IMR-90 (cell line): ENCODE measurements around the gene ZSCAN31. TPM values are rescaled to one million over a fixed set of nuclear protein-coding genes. Genes with fewer than 3 reads are reported as not detected.

Source experiments
- ATAC-seq: fragments of 200-7000 bp; cut with Tn5 transposase; 2 replicates; pipeline ENCODE4 v1.9.1; 2020; ENCODE audit warnings: low read depth, mild to moderate bottlenecking, moderate library complexity
- BruUV-seq: library from RNA; stranded (reverse); fragments of 400-500 nt; replicated peaks from 2 replicates; lab custom pipeline; 2021; lab: Mats Ljungman, UMichigan
- CTCF ChIA-PET: fragments of 300-600 bp; formaldehyde crosslinking; extraction: SDS; loops from one replicate; lab custom pipeline; 2021; ENCODE audit warnings: antibody characterized with exemption; lab: Yijun Ruan, JAX
- POLR2A ChIA-PET: fragments of 300-600 bp; sonication (Branson Sonifier 250); formaldehyde crosslinking; loops from one replicate; lab custom pipeline; 2022; ENCODE audit warnings: antibody characterized with exemption; ENCODE audit not compliant: unreplicated experiment; lab: Charles Lee
- DNase-seq: peaks from one replicate; pipeline ENCODE4 v3.0.0; 2013
- H2AFZ ChIP-seq: replicated peaks from 2 replicates; pipeline ENCODE3; 2013; ENCODE audit warnings: low read length, mild to moderate bottlenecking; ENCODE audit not compliant: poor library complexity
- H2AK5ac ChIP-seq: 2 replicates; pipeline ENCODE4 v1.6.1; 2013; ENCODE audit warnings: low read depth, low read length, inconsistent platforms
- H2AK9ac ChIP-seq: replicated peaks from 2 replicates; pipeline ENCODE3; 2013; ENCODE audit warnings: mild to moderate bottlenecking, low read depth, low read length, moderate library complexity; ENCODE audit not compliant: poor library complexity
- H2BK120ac ChIP-seq: 2 replicates; pipeline ENCODE4 v1.6.1; 2013; ENCODE audit warnings: low read depth, low read length, inconsistent platforms
- H2BK15ac ChIP-seq: 3 replicates; pipeline ENCODE4 v1.6.1; 2013; ENCODE audit warnings: low read depth, low read length, inconsistent platforms
- H2BK20ac ChIP-seq: 2 replicates; pipeline ENCODE4 v1.6.1; 2013; ENCODE audit warnings: low read depth, mild to moderate bottlenecking, inconsistent platforms, low read length, moderate library complexity
- H2BK5ac ChIP-seq: 2 replicates; pipeline ENCODE4 v1.6.1; 2013; ENCODE audit warnings: mild to moderate bottlenecking, low read depth, low read length, inconsistent platforms; ENCODE audit not compliant: poor library complexity, severe bottlenecking
- H3K14ac ChIP-seq: replicated peaks from 2 replicates; pipeline ENCODE4 v1.6.1; 2013; ENCODE audit warnings: low read depth, low read length, inconsistent platforms
- H3K18ac ChIP-seq: 2 replicates; pipeline ENCODE4 v1.6.1; 2013; ENCODE audit warnings: low read depth, low read length, control low read depth
- H3K23ac ChIP-seq: 2 replicates; pipeline ENCODE4 v1.6.1; 2013; ENCODE audit warnings: low read depth, low read length, inconsistent platforms
- H3K27ac ChIP-seq: 2 replicates; pipeline ENCODE4 v1.5.1; 2013; ENCODE audit warnings: mild to moderate bottlenecking, control low read depth, low read length; ENCODE audit not compliant: insufficient read depth
- H3K27me3 ChIP-seq: 2 replicates; pipeline ENCODE4 v1.6.1; 2013; ENCODE audit warnings: low read length; ENCODE audit not compliant: control insufficient read depth, insufficient read depth
- H3K36me3 ChIP-seq: 2 replicates; pipeline ENCODE4 v1.6.1; 2013; ENCODE audit warnings: low read length, mixed read lengths; ENCODE audit not compliant: control insufficient read depth, insufficient read depth
- H3K4ac ChIP-seq: 2 replicates; pipeline ENCODE4 v1.6.1; 2013; ENCODE audit warnings: low read depth, low read length, inconsistent platforms
- H3K4me1 ChIP-seq: 2 replicates; pipeline ENCODE4 v1.6.1; 2013; ENCODE audit warnings: low read length, mixed read lengths; ENCODE audit not compliant: control insufficient read depth, insufficient read depth
- H3K4me2 ChIP-seq: 2 replicates; pipeline ENCODE4 v1.6.1; 2013; ENCODE audit warnings: low read depth, mild to moderate bottlenecking, control low read depth, low read length, moderate library complexity
- H3K4me3 ChIP-seq: 2 replicates; pipeline ENCODE4 v1.5.1; 2013; ENCODE audit warnings: low read depth, mild to moderate bottlenecking, control low read depth, low read length, moderate library complexity; ENCODE audit not compliant: insufficient read depth
- H3K56ac ChIP-seq: 2 replicates; pipeline ENCODE4 v1.6.1; 2013; ENCODE audit warnings: low read length, inconsistent platforms; ENCODE audit not compliant: insufficient read depth; ENCODE audit errors: extremely low read depth
- H3K79me1 ChIP-seq, 2 experiments: 2 replicates each; pipeline ENCODE4 v1.6.1; 2013; ENCODE audit warnings: low read length in 2 of 2, inconsistent platforms in 1 of 2, low read depth in 1 of 2
- H3K9ac ChIP-seq: 2 replicates; pipeline ENCODE4 v1.6.1; 2013; ENCODE audit warnings: low read depth, low read length, control low read depth
- H3K9me1 ChIP-seq: 2 replicates; pipeline ENCODE4 v1.6.1; 2013; ENCODE audit warnings: low read length, inconsistent platforms; ENCODE audit not compliant: insufficient read depth
- H3K9me3 ChIP-seq: 2 replicates; pipeline ENCODE4 v1.6.1; 2013; ENCODE audit warnings: low read length; ENCODE audit not compliant: control insufficient read depth, insufficient read depth
- H4K20me1 ChIP-seq: 2 replicates; pipeline ENCODE4 v1.6.1; 2013; ENCODE audit warnings: low read length, inconsistent platforms; ENCODE audit not compliant: insufficient read depth
- H4K5ac ChIP-seq: 2 replicates; pipeline ENCODE4 v1.6.1; 2013; ENCODE audit warnings: mild to moderate bottlenecking, low read depth, low read length, control low read depth
- H4K8ac ChIP-seq, 2 experiments: 2 replicates each; pipeline ENCODE4 v1.6.1; 2013; ENCODE audit warnings: low read depth in 2 of 2, low read length in 2 of 2, control low read depth in 1 of 2, inconsistent platforms in 1 of 2
- H4K91ac ChIP-seq: 2 replicates; pipeline ENCODE4 v1.6.1; 2013; ENCODE audit warnings: low read depth, low read length, inconsistent platforms; ENCODE audit not compliant: insufficient read depth
- BHLHE40 ChIP-seq: fragments of 150-350 bp; IDR thresholded peaks from 2 replicates; pipeline ENCODE4 v1.6.1; 2016; ENCODE audit warnings: mild to moderate bottlenecking, low read depth, low read length
- CEBPB ChIP-seq: IDR thresholded peaks from 2 replicates; pipeline ENCODE4 v1.6.1; 2012; ENCODE audit warnings: low read depth, low read length, improper control_type of control experiment
- CHD1 ChIP-seq: IDR thresholded peaks from 2 replicates; pipeline ENCODE4 v1.6.1; 2012; ENCODE audit warnings: low read depth, low read length, improper control_type of control experiment
- CTCF ChIP-seq: conservative IDR thresholded peaks from 2 replicates; pipeline ENCODE4 v1.5.1; 2012; ENCODE audit warnings: mild to moderate bottlenecking, low read depth, low read length, improper control_type of control experiment
- FOS ChIP-seq: fragments of 150-350 bp; IDR thresholded peaks from 2 replicates; pipeline ENCODE4 v1.6.1; 2016; ENCODE audit warnings: low read depth, low read length
- MAFK ChIP-seq: IDR thresholded peaks from 2 replicates; pipeline ENCODE4 v1.6.1; 2012; ENCODE audit warnings: low read depth, low read length, improper control_type of control experiment
- MAZ ChIP-seq: IDR thresholded peaks from 2 replicates; pipeline ENCODE4 v1.6.1; 2012; ENCODE audit warnings: low read depth, mild to moderate bottlenecking, low read length, improper control_type of control experiment, moderate library complexity, borderline replicate concordance
- NFE2L2 ChIP-seq: fragments of 150-350 bp; IDR thresholded peaks from 2 replicates; pipeline ENCODE4 v1.6.1; 2016; ENCODE audit warnings: low read depth, mild to moderate bottlenecking, low read length
- POLR2A ChIP-seq: IDR thresholded peaks from 2 replicates; pipeline ENCODE4 v1.6.1; 2012; ENCODE audit warnings: mild to moderate bottlenecking, low read depth, low read length
- RCOR1 ChIP-seq: IDR thresholded peaks from 2 replicates; pipeline ENCODE4 v1.6.1; 2012; ENCODE audit warnings: mild to moderate bottlenecking, low read length, improper control_type of control experiment; ENCODE audit not compliant: insufficient replicate concordance
- RFX5 ChIP-seq: IDR thresholded peaks from 2 replicates; pipeline ENCODE4 v1.8.0; 2012; ENCODE audit warnings: low read depth, mild to moderate bottlenecking, low read length, moderate library complexity
- SMC3 ChIP-seq: fragments of 150-350 bp; IDR thresholded peaks from 2 replicates; pipeline ENCODE4 v1.6.1; 2016; ENCODE audit warnings: low read depth, mild to moderate bottlenecking, antibody characterized with exemption, low read length, moderate library complexity
- USF2 ChIP-seq: fragments of 150-350 bp; IDR thresholded peaks from 2 replicates; pipeline ENCODE4 v1.6.1; 2017; ENCODE audit warnings: mild to moderate bottlenecking, antibody characterized with exemption, low read length, low read depth
- dilution Hi-C: fragments of 300-500 bp; cut with HindIII; formaldehyde crosslinking; loops from one replicate; pipeline ENCODE4 v1.14.3; 2018; ENCODE audit warnings: low sequenced_read_pairs; ENCODE audit not compliant: unreplicated experiment
- in situ Hi-C: fragments of 300-500 bp; cut with MboI; formaldehyde crosslinking; loops from 3 replicates; pipeline ENCODE4 v1.14.3; 2019; ENCODE audit warnings: low sequenced_read_pairs, inconsistent platforms, mixed read lengths
- intact Hi-C: fragments of 100-400 bp; cut with micrococcal nuclease; formaldehyde crosslinking; loops from 2 replicates; pipeline ENCODE4 v1.10.0; 2022
- polyA plus RNA-seq, 3 experiments: library from polyadenylated mRNA; depleted of rRNA; stranded (reverse); fragments of >200 nt; gene quantifications; 2 replicates each; pipeline ENCODE4 v1.2.3, GENCODE V29; 2012; ENCODE audit warnings: low replicate concordance in 1 of 3
- total RNA-seq: library from RNA; depleted of rRNA; stranded (reverse); fragments of >200 nt; gene quantifications from 2 replicates; pipeline ENCODE4 v1.2.3, GENCODE V29; 2012
- TF ChIP-seq, protein P1 (sequence below): fragments of 150-350 bp; IDR thresholded peaks from 2 replicates; pipeline ENCODE4 v1.6.1; 2016; ENCODE audit warnings: low read depth, mild to moderate bottlenecking, low read length, moderate library complexity, borderline replicate concordance

ZSCAN31 gene
- total and polyA plus RNA-seq, 2 of the 4 experiments (the other 2 are of a cell fraction) = 1.4 to 4.7 TPM

DNA sequence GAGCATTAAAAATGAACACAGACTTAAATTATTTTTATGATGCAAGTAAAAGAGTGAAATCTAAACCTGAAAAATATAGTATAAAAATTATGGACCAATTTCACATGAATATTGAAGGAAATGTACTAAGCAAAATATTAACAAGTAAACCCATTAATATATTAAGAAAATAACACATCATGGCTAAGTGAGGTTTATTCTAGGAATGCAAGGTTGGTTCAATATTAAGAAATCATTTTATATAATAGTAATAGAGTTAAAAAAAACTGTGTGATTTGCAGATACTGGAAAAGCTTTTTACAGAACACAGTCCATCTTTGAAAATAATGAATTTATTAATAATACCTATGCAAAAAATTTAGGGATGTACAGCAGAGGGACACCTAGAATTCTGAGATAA, 42.7 kb upstream of the ZSCAN31 start:
- no peak overlapping the region for H2BK15ac ChIP-seq
- H3K18ac ChIP-seq = no peak overlapping the region
- BruUV-seq = no TSS peak
- no peak overlapping the region for H2AK9ac ChIP-seq
- no peak overlapping the region for H3K56ac ChIP-seq
- TF ChIP-seq NFE2L2 (no peak), SMC3 (no peak), MAFK (no peak), USF2 (no peak), CHD1 (no peak), FOS (no peak), RCOR1 (no peak), RFX5 (no peak), MAZ (no peak), CEBPB (no peak), POLR2A (no peak), BHLHE40 (no peak), CTCF (no peak)
- TF ChIP-seq, protein P1, sequence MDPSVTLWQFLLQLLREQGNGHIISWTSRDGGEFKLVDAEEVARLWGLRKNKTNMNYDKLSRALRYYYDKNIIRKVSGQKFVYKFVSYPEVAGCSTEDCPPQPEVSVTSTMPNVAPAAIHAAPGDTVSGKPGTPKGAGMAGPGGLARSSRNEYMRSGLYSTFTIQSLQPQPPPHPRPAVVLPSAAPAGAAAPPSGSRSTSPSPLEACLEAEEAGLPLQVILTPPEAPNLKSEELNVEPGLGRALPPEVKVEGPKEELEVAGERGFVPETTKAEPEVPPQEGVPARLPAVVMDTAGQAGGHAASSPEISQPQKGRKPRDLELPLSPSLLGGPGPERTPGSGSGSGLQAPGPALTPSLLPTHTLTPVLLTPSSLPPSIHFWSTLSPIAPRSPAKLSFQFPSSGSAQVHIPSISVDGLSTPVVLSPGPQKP = no peak
- no peaks in the 10 kb centered on the region for H3K4me1 ChIP-seq
- H3K9me1 ChIP-seq = no peaks in the 10 kb centered on the region
- no peak overlapping the region for H2BK120ac ChIP-seq
- no peak overlapping the region for H3K4me2 ChIP-seq
- H2AFZ ChIP-seq = no peak overlapping the region
- H3K23ac ChIP-seq = no peak overlapping the region
- H3K4ac ChIP-seq = no peak overlapping the region
- H3K14ac ChIP-seq = no peak overlapping the region
- H2AK5ac ChIP-seq = no peak overlapping the region
- peaks cover 8% of the 10 kb centered on the region for H3K36me3 ChIP-seq
- intact Hi-C loops (no loop called here), dilution Hi-C loops (no loop called here), in situ Hi-C loops (no loop called here)
- POLR2A ChIA-PET = no interaction called here
- no peak overlapping the region for H2BK5ac ChIP-seq
- no peak overlapping the region for H4K8ac ChIP-seq
- DNase-seq (no peak), ATAC-seq (no peak)
- no peaks in the 10 kb centered on the region for H4K20me1 ChIP-seq
- no peak overlapping the region for H3K9ac ChIP-seq
- H2BK20ac ChIP-seq = no peak overlapping the region
- CTCF ChIA-PET = interaction anchor here (0.8 to 1.8 kb wide), 2 partner anchors 10 to 23 kb away, joined by 3 to 4 read pairs; no protein-coding TSS in a partner anchor
- no peaks in the 10 kb centered on the region for H3K27me3 ChIP-seq
- H3K4me3 ChIP-seq = no peak overlapping the region
- peaks cover 19 to 20% of the 10 kb centered on the region in 2 experiments for H3K79me1 ChIP-seq
- no peak overlapping the region for H4K91ac ChIP-seq
- no peak overlapping the region for H4K5ac ChIP-seq
- no peaks in the 10 kb centered on the region for H3K9me3 ChIP-seq
- no peak overlapping the region for H3K27ac ChIP-seq
